Parathyroid adenoma (tissue), 2 donors: ENCODE results near the gene PDCL3.

Experiments
- H2AFZ ChIP-seq: fragments of 300-600 bp; sonication (generic); one replicate; pipeline ENCODE4 v1.7.0; 2017; ENCODE audit warnings: antibody characterized with exemption, mild to moderate bottlenecking
- H3K27ac ChIP-seq: fragments of 300-600 bp; sonication (generic); one replicate; pipeline ENCODE4 v1.7.0; 2017
- H3K27me3 ChIP-seq: fragments of 300-600 bp; sonication (generic); one replicate; pipeline ENCODE4 v1.7.0; 2017; ENCODE audit warnings: low read length; ENCODE audit not compliant: control insufficient read depth, insufficient read depth
- H3K36me3 ChIP-seq: fragments of 300-600 bp; sonication (generic); one replicate; pipeline ENCODE4 v1.7.0; 2017; ENCODE audit warnings: low read length; ENCODE audit not compliant: control insufficient read depth, insufficient read depth
- H3K4me1 ChIP-seq: fragments of 300-600 bp; sonication (generic); one replicate; pipeline ENCODE4 v1.7.0; 2017; ENCODE audit warnings: control low read depth
- H3K4me2 ChIP-seq: fragments of 300-600 bp; sonication (generic); one replicate; pipeline ENCODE4 v1.7.0; 2017; ENCODE audit warnings: low read length
- H3K4me3 ChIP-seq: fragments of 300-600 bp; sonication (generic); one replicate; pipeline ENCODE4 v1.7.0; 2017; ENCODE audit warnings: low read depth, low read length
- H3K79me2 ChIP-seq: fragments of 300-600 bp; sonication (generic); one replicate; pipeline ENCODE4 v1.7.0; 2017; ENCODE audit warnings: control low read depth
- H3K9ac ChIP-seq: fragments of 300-600 bp; sonication (generic); one replicate; pipeline ENCODE4 v1.7.0; 2017; ENCODE audit warnings: mild to moderate bottlenecking
- H3K9me3 ChIP-seq: fragments of 300-600 bp; sonication (generic); one replicate; pipeline ENCODE4 v1.7.0; 2017; ENCODE audit warnings: low read length; ENCODE audit not compliant: control insufficient read depth
- CTCF ChIP-seq: fragments of 300-600 bp; sonication (generic); IDR thresholded peaks from one replicate; pipeline ENCODE4 v1.7.0; 2017; ENCODE audit warnings: antibody characterized with exemption, mild to moderate bottlenecking
- donor health status: primary hyperparathyroidism.

Gene PDCL3

GRCh38 chr2:100554798-100555407 lies 7.9 kb upstream of the PDCL3 start:
- no peaks in the 10 kb centered on the region for H3K79me2 ChIP-seq
- no peak overlapping the region for H3K4me3 ChIP-seq
- no peak overlapping the region for H3K9ac ChIP-seq
- H3K4me1 ChIP-seq: no peaks in the 10 kb centered on the region
- H3K4me2 ChIP-seq: no peak overlapping the region
- H2AFZ ChIP-seq: no peak overlapping the region
- no peaks in the 10 kb centered on the region for H3K27me3 ChIP-seq
- H3K36me3 ChIP-seq: no peaks in the 10 kb centered on the region
- no peaks in the 10 kb centered on the region for H3K9me3 ChIP-seq
- TF ChIP-seq CTCF: no peak
- no peak overlapping the region for H3K27ac ChIP-seq

GRCh38 chr2:100556746-100557145 lies 6.0 kb upstream of the PDCL3 start:
- H3K27ac ChIP-seq: no peak overlapping the region
- H3K9ac ChIP-seq: no peak overlapping the region

GRCh38 chr2:100560216-100560830 lies 2.5 kb upstream of the PDCL3 start:
- Histone ChIP-seq H3K4me3 (no peak overlapping the region), H3K9me3 (no peaks in the 10 kb centered on the region), H3K79me2 (no peaks in the 10 kb centered on the region), H2AFZ (peak overlapping the region; percentile 2), H3K9ac (no peak overlapping the region), H3K4me1 (no peaks in the 10 kb centered on the region), H3K27ac (no peak overlapping the region), H3K27me3 (no peaks in the 10 kb centered on the region), H3K4me2 (no peak overlapping the region), H3K36me3 (no peaks in the 10 kb centered on the region)
- TF ChIP-seq CTCF: no peak

More at GRCh38 chr2:100556746-100557145, 6.0 kb upstream of the PDCL3 start:
- Histone ChIP-seq H2AFZ (no peak overlapping the region), H3K36me3 (no peaks in the 10 kb centered on the region), H3K27me3 (no peaks in the 10 kb centered on the region), H3K4me1 (no peaks in the 10 kb centered on the region), H3K9me3 (no peaks in the 10 kb centered on the region), H3K4me2 (no peak overlapping the region), H3K79me2 (no peaks in the 10 kb centered on the region), H3K4me3 (no peak overlapping the region)
- no peak for TF ChIP-seq CTCF

- no peaks in the 10 kb centered on the region for H3K79me2 ChIP-seq
- H3K4me3 ChIP-seq: no peak overlapping the region
- peak overlapping the region; percentile 99 for H2AFZ ChIP-seq
- H3K27me3 ChIP-seq: no peaks in the 10 kb centered on the region
- peak overlapping the region; percentile 92 for H3K27ac ChIP-seq
- no peaks in the 10 kb centered on the region for H3K4me1 ChIP-seq
- H3K36me3 ChIP-seq: no peaks in the 10 kb centered on the region
- no peak for TF ChIP-seq CTCF
- no peak overlapping the region for H3K4me2 ChIP-seq
- no peaks in the 10 kb centered on the region for H3K9me3 ChIP-seq
- no peak overlapping the region for H3K9ac ChIP-seq
These were observed 1.6 kb upstream of the PDCL3 start for GRCh38 chr2:100561191-100561590.
